ENCODE measurements around the gene CAMTA1.
"Not testable (repeated sequence)": the region's sequence is repeated elsewhere in the genome, so short reads cannot be mapped to it uniquely, and the experiment has no call there.

GRCh38 chr1:7689307-7689706 lies 904.1 kb downstream of the CAMTA1 start:
- not testable (repeated sequence) for TF ChIP-seq CTCF (IDR thresholded peaks at IDR 0.05; ENCODE audit: low read length); EZH2 (optimal IDR thresholded peaks at IDR 0.05; ENCODE audit: low read depth, low read length)
